G401 (cell line): Measurements from ENCODE around the gene PRXL2B. TPM values are rescaled to one million over a fixed set of nuclear protein-coding genes. Genes with fewer than 3 reads are reported as not detected.

Experiments
- DNase-seq: peaks from one replicate; pipeline ENCODE4 v3.0.0-alpha.2; 2015; ENCODE audit warnings: low spot score
- in situ Hi-C: cut with HindIII; loops from 2 replicates; pipeline ENCODE4 v1.10.0; 2016; ENCODE audit warnings: low sequenced_read_pairs, mixed read lengths
- total RNA-seq: library from RNA; depleted of rRNA; stranded (reverse); fragments of >200 nt; shearing (Covaris generic); gene quantifications from 2 replicates; pipeline ENCODE4 v1.2.3, GENCODE V29; 2014

PRXL2B gene
- total RNA-seq, 1 experiment from 2014 or later, result 26.9 TPM

DNA sequence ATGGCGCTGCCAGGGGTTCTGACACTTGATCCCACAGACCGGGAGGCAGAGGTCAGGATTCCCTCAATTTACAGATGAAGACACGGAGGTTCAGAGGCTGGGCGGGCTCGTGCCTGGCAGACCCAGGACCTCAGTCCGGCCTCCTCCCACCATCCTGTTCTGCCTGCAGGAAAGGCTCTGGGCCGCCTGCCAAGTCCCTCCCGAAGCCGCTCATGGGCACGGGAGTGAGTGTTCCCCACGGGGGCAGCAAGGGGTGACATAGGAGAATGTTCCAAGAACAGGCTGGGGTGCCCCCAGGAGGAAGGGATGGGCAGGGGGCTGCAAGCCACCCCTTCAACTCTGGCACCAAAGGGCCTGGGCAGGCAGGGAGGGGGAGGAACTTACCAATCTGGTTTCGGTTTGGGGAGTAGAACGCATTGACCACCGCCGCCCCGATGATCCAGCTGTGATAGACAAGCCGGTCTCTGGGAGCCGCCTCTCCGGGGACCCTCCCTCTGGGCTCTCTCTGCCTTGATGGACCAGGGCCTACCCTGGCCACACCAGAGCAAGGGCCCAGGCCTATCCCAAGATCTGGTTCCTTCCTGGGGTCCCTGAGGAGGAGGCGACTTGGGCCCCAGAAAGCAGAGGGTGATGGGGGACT is 7.5 kb downstream of the PRXL2B start:
- DNase-seq, result no peak
- in situ Hi-C loops, result no loop called here

DNA sequence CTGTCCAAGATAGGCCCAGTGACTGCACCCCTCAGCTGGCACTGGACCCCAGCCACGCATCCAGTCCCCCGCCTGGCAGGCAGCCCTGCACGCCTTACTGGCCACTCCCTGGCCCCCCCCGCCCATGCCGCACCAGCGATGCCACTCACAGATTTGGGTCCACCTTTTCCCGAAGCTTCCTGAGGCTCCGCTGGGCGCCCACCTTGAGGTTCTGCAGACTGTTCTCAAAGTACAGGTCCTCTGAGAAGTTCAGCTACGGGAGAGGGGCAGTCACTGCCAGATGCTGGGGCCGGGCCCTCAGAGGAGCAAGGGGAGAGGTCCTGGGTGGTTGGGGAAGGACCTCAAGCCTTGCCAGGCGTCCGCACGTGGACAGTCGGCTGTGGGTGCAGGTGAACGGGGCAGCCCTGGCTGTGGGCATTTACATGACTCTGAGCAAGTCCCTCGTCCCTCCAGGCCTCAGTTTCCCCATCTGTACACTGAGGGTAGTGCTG is 8.1 kb downstream of the PRXL2B start:
- no peak for DNase-seq
- in situ Hi-C loops, result no loop called here

DNA sequence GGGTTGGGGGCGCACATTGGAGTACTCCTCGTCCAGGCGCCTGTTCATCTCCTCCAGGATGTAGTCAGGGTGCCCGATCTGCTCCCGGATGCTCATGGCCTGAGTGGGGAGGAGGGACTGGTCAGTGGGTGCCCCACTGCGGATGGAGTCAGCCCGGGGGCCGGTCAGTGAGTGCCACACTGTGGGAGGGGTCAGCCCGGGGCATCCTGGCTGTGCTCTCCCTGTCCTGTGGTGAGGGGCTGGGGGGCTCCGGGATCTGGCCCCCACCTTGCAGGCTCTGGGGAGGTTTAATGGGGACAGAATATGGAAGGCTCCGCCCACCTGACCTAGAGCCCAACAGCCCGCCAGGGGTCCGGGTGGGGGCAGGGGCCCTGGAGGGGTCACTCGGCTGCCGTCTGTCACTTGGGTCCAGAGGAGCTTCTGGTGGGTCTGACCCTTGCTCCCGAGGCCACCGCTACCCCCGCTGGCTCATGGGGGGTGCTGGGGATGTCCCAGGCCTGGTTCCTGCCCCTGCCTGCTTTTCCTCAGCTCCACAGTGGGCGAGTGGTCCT is 8.8 kb downstream of the PRXL2B start:
- in situ Hi-C loops, result no loop called here
- DNase-seq, result no peak

DNA sequence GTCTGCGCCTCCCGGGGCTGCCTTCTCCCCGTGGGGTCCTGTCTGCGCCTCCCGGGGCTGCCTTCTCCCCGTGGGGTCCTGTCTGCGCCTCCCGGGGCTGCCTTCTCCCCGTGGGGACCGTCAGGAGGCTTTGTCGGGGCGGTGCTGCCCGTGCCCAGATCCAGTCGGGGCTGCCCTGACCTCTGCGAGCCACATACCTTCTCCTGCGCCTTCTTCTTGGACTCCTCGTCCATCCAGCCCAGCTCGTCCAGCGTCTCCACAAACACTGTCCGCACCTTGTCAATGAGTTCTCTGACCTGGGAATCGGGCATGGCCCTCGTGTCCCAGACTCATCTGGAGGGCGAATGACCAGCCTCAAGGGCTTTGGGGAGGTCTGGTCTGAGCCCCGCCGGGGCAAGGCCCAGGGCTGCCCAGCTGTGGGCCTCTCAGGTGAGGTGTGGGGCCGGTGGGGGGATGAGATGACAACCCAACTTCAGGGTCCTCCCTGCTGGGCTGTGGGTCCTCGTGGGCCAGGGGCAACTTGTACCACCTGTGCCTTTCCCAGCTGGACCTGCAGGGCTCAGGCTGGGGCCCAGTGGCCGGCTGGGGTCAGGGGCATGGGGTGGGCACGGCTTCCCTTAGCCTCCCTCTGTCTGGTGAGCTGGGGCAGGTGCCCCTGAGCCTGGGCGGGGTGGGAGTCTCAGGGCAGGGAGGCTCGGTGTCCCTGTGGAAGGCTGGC is 9.4 kb downstream of the PRXL2B start:
- no peak for DNase-seq
- in situ Hi-C loops, result no loop called here

DNA sequence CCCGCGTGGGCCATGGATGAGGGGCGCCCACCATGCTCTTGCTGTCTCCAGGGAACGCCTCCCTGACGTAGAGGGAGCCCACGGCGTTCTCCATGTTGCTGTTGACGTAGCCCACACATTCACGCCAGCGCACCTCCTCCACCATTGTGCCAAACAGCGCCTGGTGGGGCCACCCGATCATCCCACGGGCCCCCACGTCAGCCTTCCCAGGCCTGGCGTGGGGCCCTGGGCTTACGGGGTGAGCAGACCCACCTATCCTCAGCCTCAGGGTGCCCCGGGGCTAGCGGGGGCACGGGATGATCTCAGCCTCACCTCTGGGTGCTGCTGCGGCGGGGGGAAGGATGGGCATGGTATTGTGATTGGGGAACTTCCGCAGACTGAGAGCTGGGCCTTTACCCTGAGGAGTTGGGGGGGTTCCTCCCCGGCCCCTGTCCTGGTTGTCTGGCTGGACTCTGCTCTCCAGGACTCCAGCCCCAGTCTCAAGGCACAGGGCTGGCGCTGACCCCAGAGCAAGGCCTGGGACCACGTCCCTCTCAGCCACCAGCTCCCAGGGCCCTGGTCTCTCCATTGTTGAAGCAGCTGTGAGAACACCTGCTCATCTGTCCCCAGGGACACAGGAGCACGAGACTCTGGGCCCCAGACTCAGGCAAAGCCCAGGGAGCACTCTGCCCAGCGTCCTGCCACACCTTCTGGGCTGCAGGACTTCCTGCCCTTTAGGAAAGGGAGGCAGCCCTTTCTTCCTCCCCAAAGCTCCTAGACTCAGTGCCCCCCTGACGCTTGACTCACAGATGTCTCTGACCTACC is 10.2 kb downstream of the PRXL2B start:
- in situ Hi-C loops, result no loop called here
- no peak for DNase-seq

DNA sequence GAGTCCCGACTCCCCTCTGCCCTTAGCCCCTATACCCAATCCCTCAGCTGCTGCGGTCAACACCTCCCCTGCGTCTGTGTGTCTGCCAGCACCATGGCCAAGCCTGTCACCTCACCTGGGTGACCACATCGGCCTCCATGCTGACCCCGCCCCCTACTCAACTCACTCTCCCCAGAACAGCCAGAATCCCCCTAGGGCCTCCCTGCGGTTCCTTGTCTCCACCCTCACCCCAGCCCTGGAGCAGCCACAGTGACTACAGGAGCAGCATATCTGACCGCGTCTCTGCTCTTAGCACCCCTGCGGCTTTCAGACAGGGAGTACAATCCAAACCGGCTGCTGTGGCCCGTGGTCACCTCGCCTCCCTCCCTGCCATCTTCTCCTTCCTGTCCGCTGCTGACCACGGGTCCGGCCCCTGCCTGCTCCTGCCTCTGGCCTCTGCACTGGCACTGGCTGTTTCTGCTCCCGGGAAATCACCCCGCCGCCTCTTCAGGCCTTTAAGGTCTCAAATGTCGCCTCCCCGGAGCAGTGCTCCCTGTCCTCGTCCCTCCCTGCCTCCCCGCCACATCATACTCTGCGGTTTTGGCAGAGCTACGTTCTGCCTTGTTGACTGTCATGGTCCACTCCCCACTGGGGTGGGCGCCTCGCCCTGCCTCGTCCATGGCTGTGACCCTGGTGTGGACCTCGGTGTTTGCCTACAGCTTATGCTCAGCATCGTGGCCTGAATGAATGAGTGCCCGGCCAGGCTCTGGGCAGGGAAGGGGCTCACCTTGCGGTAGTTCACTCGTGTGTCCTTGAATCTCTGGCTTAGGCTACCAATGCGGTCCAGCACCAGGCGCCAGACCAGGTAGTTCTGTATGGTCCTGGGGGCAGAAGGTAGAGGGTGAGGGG is 11.1 kb downstream of the PRXL2B start:
- in situ Hi-C loops, result no loop called here
- DNase-seq, result no peak

DNA sequence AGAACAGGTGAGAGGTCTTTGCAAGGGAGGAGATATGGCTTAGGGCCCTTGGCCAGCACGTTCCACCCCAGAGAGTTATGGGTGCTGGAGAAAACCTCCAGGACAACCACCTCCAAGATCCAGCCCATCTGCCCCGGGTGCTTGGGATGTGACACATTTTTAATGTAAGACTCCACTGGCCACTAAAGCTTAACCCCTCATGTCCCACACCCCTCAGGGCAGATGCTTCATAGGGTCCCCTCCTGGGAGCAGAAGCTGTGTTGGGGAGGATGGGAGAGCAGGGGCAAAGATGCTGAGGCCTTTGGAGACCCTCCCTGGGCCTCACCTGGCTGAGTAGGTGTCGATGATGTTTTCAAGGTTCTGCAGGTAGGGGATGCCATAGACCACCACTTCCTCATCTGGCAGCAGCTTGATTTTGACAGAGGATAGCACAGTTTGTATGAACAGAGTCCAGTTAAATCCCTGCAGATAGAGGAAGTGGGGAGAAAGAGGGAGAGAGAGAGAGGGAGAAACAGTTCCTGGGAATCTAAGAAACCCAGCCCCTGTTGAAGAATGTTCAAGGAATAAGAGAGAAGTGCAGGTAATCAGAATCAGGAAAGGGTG is 11.9 kb downstream of the PRXL2B start:
- no peak for DNase-seq
- in situ Hi-C loops, result no loop called here

DNA sequence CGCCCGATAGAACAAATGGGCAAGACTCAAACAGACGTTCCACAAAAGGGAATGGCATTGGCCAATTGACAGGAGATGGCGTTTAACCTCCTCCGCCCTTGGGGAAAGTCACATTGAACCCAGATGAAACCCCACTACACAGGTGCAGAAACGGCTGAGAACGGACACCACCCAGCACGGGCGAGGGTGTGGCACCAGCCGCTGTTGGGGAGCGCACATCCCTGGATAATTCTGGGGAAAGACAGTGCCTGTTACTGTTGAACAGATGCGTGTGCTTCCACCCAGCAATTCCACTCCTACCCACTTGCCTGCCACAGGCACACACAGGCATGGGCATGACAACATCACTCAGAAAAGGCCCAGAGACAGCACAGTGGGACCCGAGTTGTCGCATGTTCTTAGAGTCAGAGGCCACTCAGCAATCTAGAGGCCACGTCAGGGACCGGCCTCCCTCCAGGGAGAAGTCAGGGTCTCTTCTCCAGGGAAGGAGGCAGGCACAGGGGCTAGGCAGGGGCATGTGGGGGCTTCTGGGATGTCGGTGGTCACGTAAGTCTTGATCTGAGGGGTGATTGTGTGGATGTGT is 15.2 kb downstream of the PRXL2B start:
- no peak for DNase-seq
- in situ Hi-C loops, result no loop called here

DNA sequence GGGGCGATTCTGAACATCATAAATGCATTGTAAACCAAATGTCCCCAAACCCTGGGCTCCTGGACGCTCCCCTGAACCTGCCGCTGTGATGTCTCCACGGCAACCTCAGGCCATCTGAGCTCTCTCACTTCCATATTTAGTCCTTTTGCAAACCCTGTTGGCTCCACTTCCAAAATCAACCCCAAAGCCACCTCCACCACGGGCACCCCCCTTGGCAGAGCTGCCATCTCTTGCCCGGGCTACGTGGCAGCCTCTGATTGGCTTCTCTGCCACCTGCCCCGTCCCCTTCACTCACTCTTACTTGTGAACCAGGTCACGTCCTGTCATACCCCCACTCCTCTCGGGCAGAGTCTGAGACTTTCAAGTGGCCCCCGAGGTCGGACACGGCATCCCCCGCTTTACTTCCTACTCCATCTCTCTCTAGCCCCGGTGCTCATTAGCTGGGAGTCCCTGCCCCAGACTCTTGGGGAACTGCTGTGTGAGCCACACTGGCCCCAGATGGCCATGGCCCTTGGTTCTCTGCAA is 15.8 kb downstream of the PRXL2B start:
- in situ Hi-C loops, result no loop called here

DNA sequence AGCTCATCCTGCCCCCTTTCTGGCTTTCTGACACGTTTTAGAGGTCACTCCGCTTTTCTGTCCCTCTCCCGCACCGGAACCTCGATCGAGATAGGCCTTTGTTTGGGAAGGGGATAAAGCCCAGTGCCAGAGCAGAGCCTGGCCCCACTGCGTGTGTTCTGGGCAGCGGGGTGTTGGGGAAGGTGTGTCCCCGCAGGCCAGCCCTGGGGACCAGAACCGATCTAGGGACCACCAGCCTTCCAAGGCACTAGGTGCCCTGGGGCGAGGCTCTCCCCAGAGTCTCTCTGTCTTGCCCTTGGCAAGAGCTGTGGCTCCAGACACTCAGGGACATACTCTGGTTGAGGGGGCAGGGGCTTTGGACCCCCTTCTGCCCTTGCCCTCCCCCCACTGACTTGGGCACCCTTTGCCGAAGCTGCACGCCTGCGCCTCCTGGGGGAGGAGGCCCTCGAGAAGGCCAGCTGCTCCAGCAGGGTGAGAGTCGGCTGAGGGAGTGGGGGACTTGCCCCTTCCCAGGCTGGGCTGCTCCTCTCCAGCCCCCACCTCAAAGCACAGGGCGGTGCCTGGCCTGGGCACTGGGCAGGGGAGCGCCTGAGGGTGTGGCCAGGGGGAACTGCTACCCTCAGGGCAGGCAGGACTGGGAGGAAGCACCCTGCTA is 16.4 kb downstream of the PRXL2B start:
- no peak for DNase-seq
- in situ Hi-C loops, result no loop called here

More for the DNA sequence above, 15.8 kb downstream of the PRXL2B start:
- no peak for DNase-seq

DNA sequence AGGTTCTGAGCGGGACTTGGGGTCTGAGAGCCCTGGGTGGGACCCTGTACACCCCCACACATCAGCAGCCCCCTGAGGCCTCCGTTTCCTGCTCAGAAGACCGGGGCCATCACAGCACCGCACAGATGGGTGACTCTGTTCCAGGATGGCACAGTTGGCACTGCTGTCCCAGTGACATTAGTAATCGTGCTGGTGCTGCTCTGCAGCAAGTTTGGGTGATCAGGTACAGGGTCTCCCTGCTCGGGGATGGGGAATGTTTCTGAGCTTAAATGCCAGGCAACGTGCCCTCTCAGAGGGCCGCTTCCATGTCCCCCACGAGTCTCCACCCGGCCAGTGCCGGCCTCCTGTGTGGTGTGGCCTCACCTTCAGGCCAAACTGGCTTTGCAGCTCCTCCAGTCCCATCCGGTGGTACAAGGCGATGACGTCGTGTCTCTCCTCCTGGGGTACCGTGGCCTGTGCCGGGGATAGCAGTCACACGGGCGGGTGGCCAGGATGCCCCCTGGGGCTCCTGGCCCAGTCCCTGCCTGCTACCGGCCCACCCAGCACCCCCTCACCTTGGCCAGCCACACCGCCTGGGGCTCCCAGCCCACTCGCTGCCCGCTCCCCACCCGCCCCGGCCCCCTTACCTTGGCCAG is 17.1 kb downstream of the PRXL2B start:
- no peak for DNase-seq
- in situ Hi-C loops, result no loop called here

DNA sequence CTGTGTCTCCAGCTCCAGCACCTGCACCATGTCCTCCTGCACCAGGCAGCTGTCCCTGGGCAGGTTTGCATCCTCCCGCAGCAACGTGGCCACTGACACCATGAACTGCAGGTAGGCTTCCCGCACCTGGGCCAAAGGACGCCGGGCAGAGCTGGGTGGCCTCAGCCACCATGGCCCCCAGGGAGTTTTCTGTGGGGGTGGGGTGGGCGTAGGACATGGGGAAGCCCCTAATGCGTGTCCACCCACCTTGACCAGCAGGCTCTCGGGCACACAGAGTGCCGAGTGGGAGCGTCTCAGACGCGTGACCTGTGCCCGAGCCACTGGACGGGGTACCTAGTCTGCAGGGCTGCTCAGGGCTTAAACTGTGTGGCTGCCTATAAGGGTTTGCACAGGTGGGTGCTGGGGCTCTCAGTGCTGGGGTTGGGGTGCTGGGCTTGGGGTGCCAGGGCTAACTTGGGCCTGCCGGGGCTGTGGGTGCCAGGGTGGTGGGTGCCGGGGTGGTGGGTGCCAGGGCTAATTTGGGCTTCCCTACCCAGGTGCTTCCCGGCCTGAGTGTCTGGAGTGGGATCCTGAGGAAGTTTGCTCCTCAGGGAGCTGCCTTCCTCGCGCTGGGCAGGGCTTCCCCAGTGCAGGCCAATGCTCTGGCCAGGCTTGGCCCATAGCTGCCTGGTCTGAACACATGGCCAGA is 17.7 kb downstream of the PRXL2B start:
- in situ Hi-C loops, result no loop called here

DNA sequence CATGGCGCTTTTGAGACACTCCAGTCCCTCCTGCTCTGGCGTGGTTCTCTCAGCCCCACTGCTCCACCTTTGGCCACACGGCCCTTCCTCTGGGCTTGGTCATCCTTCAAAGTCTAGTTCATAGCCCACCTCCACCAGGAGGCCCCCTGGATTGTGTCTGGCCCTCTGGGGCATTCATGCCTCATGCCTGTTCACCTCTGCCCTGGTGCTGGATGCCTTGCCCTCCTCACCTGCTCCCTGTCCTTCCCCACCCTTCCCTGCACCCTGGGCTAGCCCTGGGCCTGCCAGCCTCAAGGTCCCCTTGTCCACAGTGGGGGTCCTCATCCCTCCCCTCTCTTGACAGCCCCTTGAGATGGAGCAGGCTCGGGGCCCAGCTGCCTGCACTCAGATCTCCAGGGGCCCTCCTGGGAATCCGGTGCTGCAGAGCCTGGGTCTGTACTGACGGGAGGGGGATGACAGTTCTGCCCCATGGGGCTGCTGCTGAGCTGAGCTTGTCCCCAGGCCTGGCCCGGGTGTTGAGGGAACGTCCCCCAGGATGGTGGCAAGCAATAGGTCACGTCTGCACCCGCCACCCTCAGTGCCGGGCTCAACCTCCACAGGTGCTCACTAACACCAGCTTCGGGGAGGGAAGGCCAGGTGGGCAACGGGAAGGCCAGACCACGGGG is 18.4 kb downstream of the PRXL2B start:
- in situ Hi-C loops, result no loop called here
- DNase-seq, result no peak

More for the DNA sequence above, 17.7 kb downstream of the PRXL2B start:
- DNase-seq, result no peak

DNA sequence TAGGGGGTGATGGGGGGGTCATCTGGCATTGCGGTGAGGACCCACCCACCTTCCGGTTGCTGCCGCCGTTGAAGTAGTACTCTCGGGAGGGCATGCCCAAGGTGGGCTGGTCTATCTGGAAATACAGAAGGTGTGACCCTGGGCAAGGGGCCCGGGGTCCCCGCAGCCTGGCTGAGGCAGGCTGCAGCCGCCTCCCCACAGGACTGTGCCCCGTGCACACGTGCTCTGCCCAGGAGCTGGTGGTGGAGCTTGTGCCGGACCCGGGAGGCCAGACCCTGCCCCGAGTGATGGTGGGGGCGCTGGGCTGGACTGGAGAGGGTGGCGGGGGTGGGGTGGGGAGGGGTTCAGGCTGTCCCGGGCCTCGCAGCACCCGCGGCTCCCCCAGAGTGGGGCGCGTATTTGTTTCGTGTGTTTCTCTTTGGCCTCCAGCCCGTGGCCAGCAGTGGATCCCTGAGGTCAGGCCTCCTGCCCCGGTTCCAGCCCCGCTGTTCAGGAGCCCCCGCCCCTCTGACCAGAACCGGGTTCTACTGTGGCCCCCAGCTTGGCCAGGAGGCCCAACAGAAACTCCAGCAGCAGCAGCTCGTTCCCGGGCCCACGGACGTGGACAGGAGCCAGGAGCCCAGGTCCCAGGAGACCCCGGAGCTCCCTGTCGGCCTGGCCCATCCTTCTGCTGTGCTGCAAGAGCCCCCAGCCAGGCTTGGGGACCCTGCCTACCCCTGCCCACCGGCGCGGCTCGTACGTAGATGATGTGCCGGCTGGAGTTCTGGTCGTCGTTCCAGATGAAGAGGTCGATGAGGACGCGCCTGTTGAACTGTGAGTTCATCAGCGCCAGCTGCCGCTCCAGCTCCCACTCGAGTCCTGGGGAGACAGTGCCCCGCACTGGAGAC is 19.2 kb downstream of the PRXL2B start:
- in situ Hi-C loops, result no loop called here
- no peak for DNase-seq

DNA sequence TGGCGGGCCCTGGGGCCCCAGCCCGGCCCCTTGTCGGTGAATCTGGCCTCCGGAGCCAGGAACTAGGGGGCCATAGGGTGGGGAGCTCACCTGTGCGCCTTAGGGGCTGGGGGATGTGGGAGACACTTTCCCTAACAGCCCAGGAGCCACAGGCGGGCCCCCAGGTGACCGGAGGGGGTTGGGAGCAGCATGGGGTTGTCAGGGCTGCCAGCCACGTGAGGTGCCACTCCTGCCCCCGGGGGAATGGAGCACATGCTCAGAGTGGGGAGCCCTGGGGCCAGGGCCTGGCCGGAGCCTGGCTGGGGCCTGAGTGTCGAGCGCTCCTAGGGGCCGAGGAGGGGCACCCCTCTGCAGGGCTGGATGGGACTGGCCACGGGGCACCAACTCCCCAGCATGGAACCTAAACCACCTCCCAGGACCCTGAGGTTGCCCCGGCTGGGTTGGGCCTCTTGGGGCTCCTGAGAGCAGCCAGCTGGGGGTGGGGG is 19.9 kb downstream of the PRXL2B start:
- no peak for DNase-seq
- in situ Hi-C loops, result no loop called here
